MM.1S (cell line): Measurements from ENCODE around the gene MID1.

Source experiments
- DNase-seq: peaks from one replicate; pipeline ENCODE4 v3.0.0-alpha.2; 2015
- H2AFZ ChIP-seq: fragments of 300-600 bp; sonication (generic); 2 replicates; pipeline ENCODE4 v1.6.0; 2016; ENCODE audit warnings: antibody characterized with exemption, low read length
- H3F3A ChIP-seq: fragments of 300-600 bp; sonication (generic); 2 replicates; pipeline ENCODE4 v1.6.1; 2016; ENCODE audit warnings: mild to moderate bottlenecking, antibody characterized with exemption, low read length, moderate library complexity, mixed read lengths; ENCODE audit not compliant: insufficient read depth
- H3K27ac ChIP-seq: fragments of 300-600 bp; sonication (generic); 2 replicates; pipeline ENCODE4 v1.5.1; 2016; ENCODE audit warnings: mild to moderate bottlenecking, low read length
- H3K27me3 ChIP-seq: fragments of 300-600 bp; sonication (generic); replicated peaks from 2 replicates; pipeline ENCODE4 v1.6.0; 2016; ENCODE audit warnings: low read length; ENCODE audit not compliant: insufficient read depth
- H3K36me3 ChIP-seq: fragments of 300-600 bp; sonication (generic); replicated peaks from 2 replicates; pipeline ENCODE4 v1.6.1; 2016; ENCODE audit warnings: mild to moderate bottlenecking, low read length, mixed read lengths; ENCODE audit not compliant: insufficient read depth
- H3K4me1 ChIP-seq: fragments of 300-600 bp; sonication (generic); 2 replicates; pipeline ENCODE4 v1.6.1; 2016; ENCODE audit warnings: low read length, mixed read lengths
- H3K4me2 ChIP-seq: fragments of 300-600 bp; sonication (generic); 2 replicates; pipeline ENCODE4 v1.6.0; 2016; ENCODE audit warnings: low read depth, low read length
- H3K4me3 ChIP-seq: fragments of 300-600 bp; sonication (generic); 2 replicates; pipeline ENCODE4 v1.5.1; 2016; ENCODE audit warnings: low read length, mixed read lengths
- H3K79me2 ChIP-seq: fragments of 300-600 bp; sonication (generic); 2 replicates; pipeline ENCODE4 v1.6.1; 2016; ENCODE audit warnings: mixed run types, low read length, mixed read lengths
- H3K9ac ChIP-seq: fragments of 300-600 bp; sonication (generic); 2 replicates; pipeline ENCODE4 v1.6.1; 2016; ENCODE audit warnings: low read length, mixed read lengths
- H3K9me2 ChIP-seq: fragments of 300-600 bp; sonication (generic); replicated peaks from 2 replicates; pipeline ENCODE4 v1.6.1; 2016; ENCODE audit warnings: mild to moderate bottlenecking, low read length, mixed read lengths; ENCODE audit not compliant: insufficient read depth
- H3K9me3 ChIP-seq: fragments of 300-600 bp; sonication (generic); replicated peaks from 2 replicates; pipeline ENCODE4 v1.6.1; 2016; ENCODE audit warnings: mild to moderate bottlenecking, low read length, mixed read lengths; ENCODE audit not compliant: insufficient read depth
- H4K20me1 ChIP-seq: fragments of 300-600 bp; sonication (generic); 2 replicates; pipeline ENCODE4 v1.6.1; 2016; ENCODE audit warnings: mild to moderate bottlenecking, low read length, moderate library complexity, mixed read lengths; ENCODE audit not compliant: insufficient read depth
- CTCF ChIP-seq: fragments of 300-600 bp; sonication (generic); IDR thresholded peaks from 2 replicates; pipeline ENCODE4 v1.5.1; 2016; ENCODE audit warnings: antibody characterized with exemption, low read length, mixed read lengths
- EZH2 ChIP-seq: fragments of 300-600 bp; sonication (generic); optimal IDR thresholded peaks from 2 replicates; pipeline ENCODE3; 2017; ENCODE audit warnings: low read depth, mild to moderate bottlenecking, antibody characterized with exemption, low read length, mixed read lengths
- EZH2phosphoT487 ChIP-seq: fragments of 300-600 bp; sonication (generic); IDR thresholded peaks from 2 replicates; pipeline ENCODE4 v1.6.1; 2018; ENCODE audit warnings: antibody characterized with exemption, low read length

Gene MID1

GRCh38 chrX:10538831-10539230 lies 81.6 kb downstream of the MID1 start:
- H3K9me3 ChIP-seq, result no peaks in the 10 kb centered on the region
- no peak for DNase-seq
- no peaks in the 10 kb centered on the region for H4K20me1 ChIP-seq
- no peaks in the 10 kb centered on the region for H3K27me3 ChIP-seq
- no peaks in the 10 kb centered on the region for H3F3A ChIP-seq
- H3K4me3 ChIP-seq, result no peak overlapping the region
- H3K27ac ChIP-seq, result no peak overlapping the region
- H3K9me2 ChIP-seq, result no peaks in the 10 kb centered on the region
- TF ChIP-seq EZH2phosphoT487 (no peak), CTCF (no peak), EZH2 (no peak)
- no peak overlapping the region for H3K4me2 ChIP-seq
- no peak overlapping the region for H3K9ac ChIP-seq
- H3K79me2 ChIP-seq, result no peaks in the 10 kb centered on the region
- no peaks in the 10 kb centered on the region for H3K4me1 ChIP-seq
- H3K36me3 ChIP-seq, result no peaks in the 10 kb centered on the region
- H2AFZ ChIP-seq, result no peak overlapping the region

- Histone ChIP-seq H3K27ac (no peak overlapping the region), H3K36me3 (no peaks in the 10 kb centered on the region), H3K9me2 (no peaks in the 10 kb centered on the region), H3K9me3 (no peaks in the 10 kb centered on the region), H4K20me1 (no peaks in the 10 kb centered on the region), H2AFZ (no peak overlapping the region), H3F3A (no peaks in the 10 kb centered on the region), H3K4me3 (no peak overlapping the region), H3K9ac (no peak overlapping the region), H3K27me3 (no peaks in the 10 kb centered on the region), H3K4me2 (no peak overlapping the region), H3K4me1 (no peaks in the 10 kb centered on the region), H3K79me2 (no peaks in the 10 kb centered on the region)
- TF ChIP-seq CTCF (no peak), EZH2 (no peak), EZH2phosphoT487 (no peak)
- no peak for DNase-seq
Measured at GRCh38 chrX:10537308-10537707, 83.1 kb downstream of the MID1 start.

- Histone ChIP-seq H3K36me3 (no peaks in the 10 kb centered on the region), H3K27me3 (no peaks in the 10 kb centered on the region), H3F3A (no peaks in the 10 kb centered on the region), H3K4me2 (no peak overlapping the region), H2AFZ (no peak overlapping the region), H3K4me1 (no peaks in the 10 kb centered on the region), H4K20me1 (no peaks in the 10 kb centered on the region), H3K9ac (no peak overlapping the region), H3K27ac (no peak overlapping the region), H3K4me3 (no peak overlapping the region), H3K9me2 (no peaks in the 10 kb centered on the region), H3K79me2 (no peaks in the 10 kb centered on the region), H3K9me3 (no peaks in the 10 kb centered on the region)
- TF ChIP-seq EZH2, result no peak
- no peak for TF ChIP-seq CTCF
- TF ChIP-seq EZH2phosphoT487, result no peak
- DNase-seq, result no peak
Measured at GRCh38 chrX:10536744-10537143, 83.6 kb downstream of the MID1 start.
